H9 (cell line): ENCODE measurements around the gene MERTK. TPM values are rescaled to one million over a fixed set of nuclear protein-coding genes. Genes with fewer than 3 reads are reported as not detected.

ENCODE experiments used
- DNase-seq: peaks from one replicate; pipeline ENCODE4 v3.0.0-alpha.2; 2017
- H2AFZ ChIP-seq: one replicate; pipeline ENCODE4 v1.6.1; 2013; ENCODE audit warnings: mild to moderate bottlenecking, low read length, control low read depth, moderate library complexity
- H2AK5ac ChIP-seq: 2 replicates; pipeline ENCODE4 v1.6.1; 2013; ENCODE audit warnings: low read length, control low read depth, mixed read lengths; ENCODE audit not compliant: insufficient read length
- H2BK120ac ChIP-seq: one replicate; pipeline ENCODE4 v1.6.1; 2013; ENCODE audit warnings: low read depth, mild to moderate bottlenecking, low read length, control low read depth, inconsistent platforms; ENCODE audit not compliant: poor library complexity, severe bottlenecking
- H2BK12ac ChIP-seq: 2 replicates; pipeline ENCODE4 v1.6.1; 2013; ENCODE audit warnings: low read length, control low read depth, mixed read lengths, low read depth; ENCODE audit not compliant: insufficient read length
- H2BK15ac ChIP-seq: 2 replicates; pipeline ENCODE4 v1.6.1; 2013; ENCODE audit warnings: low read depth, low read length, control low read depth
- H2BK20ac ChIP-seq: one replicate; pipeline ENCODE4 v1.6.1; 2013; ENCODE audit warnings: low read depth, mild to moderate bottlenecking, low read length, control low read depth, inconsistent platforms; ENCODE audit not compliant: poor library complexity, severe bottlenecking
- H2BK5ac ChIP-seq: 2 replicates; pipeline ENCODE4 v1.6.1; 2013; ENCODE audit warnings: low read length, control low read depth, mixed read lengths; ENCODE audit not compliant: insufficient read length
- H3K14ac ChIP-seq: 2 replicates; pipeline ENCODE4 v1.6.1; 2013; ENCODE audit warnings: low read length, control low read depth; ENCODE audit not compliant: insufficient read depth
- H3K18ac ChIP-seq: 2 replicates; pipeline ENCODE4 v1.6.1; 2013; ENCODE audit warnings: low read depth, mild to moderate bottlenecking, mixed read lengths, low read length, control low read depth; ENCODE audit not compliant: insufficient read length
- H3K23ac ChIP-seq: 2 replicates; pipeline ENCODE4 v1.6.1; 2013; ENCODE audit warnings: low read length, control low read depth, mixed read lengths, low read depth; ENCODE audit not compliant: insufficient read length
- H3K23me2 ChIP-seq: 2 replicates; pipeline ENCODE4 v1.6.1; 2013; ENCODE audit warnings: low read depth, mild to moderate bottlenecking, mixed read lengths, low read length, control low read depth; ENCODE audit not compliant: insufficient read length, poor library complexity, severe bottlenecking
- H3K27ac ChIP-seq: 2 replicates; pipeline ENCODE4 v1.5.1; 2013; ENCODE audit warnings: low read length, control low read depth, mixed read lengths, low read depth; ENCODE audit not compliant: insufficient read length
- H3K27me3 ChIP-seq: 2 replicates; pipeline ENCODE4 v1.6.1; 2013; ENCODE audit warnings: low read length, control low read depth, inconsistent platforms; ENCODE audit not compliant: insufficient read depth
- H3K4ac ChIP-seq: 2 replicates; pipeline ENCODE4 v1.6.1; 2013; ENCODE audit warnings: low read depth, mild to moderate bottlenecking, control low read depth, inconsistent platforms, low read length, moderate library complexity
- H3K4me1 ChIP-seq: 2 replicates; pipeline ENCODE4 v1.6.1; 2013; ENCODE audit warnings: low read length, control low read depth, inconsistent platforms; ENCODE audit not compliant: insufficient read depth
- H3K4me2 ChIP-seq: 2 replicates; pipeline ENCODE4 v1.6.1; 2013; ENCODE audit warnings: low read length, control low read depth, mixed read lengths; ENCODE audit not compliant: insufficient read length, insufficient read depth
- H3K56ac ChIP-seq: 2 replicates; pipeline ENCODE4 v1.6.1; 2013; ENCODE audit warnings: low read depth, mild to moderate bottlenecking, mixed read lengths, low read length, control low read depth; ENCODE audit not compliant: insufficient read length
- H3K79me1 ChIP-seq: 2 replicates; pipeline ENCODE4 v1.6.1; 2013; ENCODE audit warnings: low read depth, mild to moderate bottlenecking, moderate library complexity, low read length, control low read depth, inconsistent platforms; ENCODE audit not compliant: insufficient read depth, poor library complexity, severe bottlenecking
- H3K79me2 ChIP-seq: 2 replicates; pipeline ENCODE4 v1.6.1; 2013; ENCODE audit warnings: low read length, control low read depth, inconsistent platforms; ENCODE audit not compliant: insufficient read depth
- H3K9ac ChIP-seq: 2 replicates; pipeline ENCODE4 v1.6.1; 2013; ENCODE audit warnings: low read length, control low read depth, mixed read lengths; ENCODE audit not compliant: insufficient read length; ENCODE audit errors: extremely low read depth
- H3K9me3 ChIP-seq: one replicate; pipeline ENCODE4 v1.6.1; 2013; ENCODE audit warnings: low read depth, low read length, inconsistent platforms; ENCODE audit not compliant: control insufficient read depth
- H3T11ph ChIP-seq: one replicate; pipeline ENCODE4 v1.6.1; 2013; ENCODE audit warnings: mild to moderate bottlenecking, low read length, control low read depth, inconsistent platforms
- H4K20me1 ChIP-seq: one replicate; pipeline ENCODE4 v1.6.1; 2013; ENCODE audit not compliant: control insufficient read depth, insufficient read length, insufficient read depth
- H4K5ac ChIP-seq: 2 replicates; pipeline ENCODE4 v1.6.1; 2013; ENCODE audit warnings: low read depth, mild to moderate bottlenecking, mixed read lengths, low read length, control low read depth; ENCODE audit not compliant: insufficient read length
- H4K8ac ChIP-seq: replicated peaks from 2 replicates; pipeline ENCODE4 v1.6.1; 2013; ENCODE audit warnings: low read length, control low read depth, mixed read lengths, low read depth; ENCODE audit not compliant: insufficient read length
- H4K91ac ChIP-seq: 2 replicates; pipeline ENCODE4 v1.6.1; 2013; ENCODE audit warnings: low read depth, mild to moderate bottlenecking, moderate library complexity, mixed read lengths, low read length, control low read depth; ENCODE audit not compliant: insufficient read length
- H3K27ac Mint-ChIP-seq, 3 experiments: 2 replicates in 2 of 3; 3 replicates in 1 of 3; pipeline ENCODE4 v1.8.0; 2020 to 2021; ENCODE audit warnings: mixed read lengths in 3 of 3, mild to moderate bottlenecking in 1 of 3, moderate library complexity in 1 of 3
- H3K27me3 Mint-ChIP-seq: 2 replicates; pipeline ENCODE4 v1.8.0; 2021; ENCODE audit warnings: low read depth, mild to moderate bottlenecking, moderate library complexity, mixed read lengths
- H3K36me3 Mint-ChIP-seq, 3 experiments: 2 replicates in 2 of 3; 3 replicates in 1 of 3; pipeline ENCODE4 v1.8.0; 2020 to 2021; ENCODE audit warnings: low read depth in 3 of 3, mixed read lengths in 3 of 3; ENCODE audit not compliant: insufficient read depth in 1 of 3
- H3K4me1 Mint-ChIP-seq, 2 experiments: 2 replicates each; pipeline ENCODE4 v1.8.0; 2020; ENCODE audit warnings: mixed read lengths in 2 of 2
- H3K4me3 Mint-ChIP-seq, 2 experiments: 2 replicates in 1 of 2; 3 replicates in 1 of 2; pipeline ENCODE4 v1.8.0; 2020 to 2021; ENCODE audit warnings: mild to moderate bottlenecking in 2 of 2, mixed read lengths in 2 of 2, moderate library complexity in 1 of 2
- H3K9me3 Mint-ChIP-seq, 2 experiments: 2 replicates in 1 of 2; 3 replicates in 1 of 2; pipeline ENCODE4 v1.8.0; 2020; ENCODE audit warnings: mild to moderate bottlenecking in 2 of 2, mixed read lengths in 2 of 2, moderate library complexity in 1 of 2
- CTCF ChIP-seq: fragments of 200-600 bp; sonication (generic); conservative IDR thresholded peaks from 3 replicates; pipeline ENCODE4 v1.8.0; 2021; ENCODE audit warnings: antibody characterized with exemption, mild to moderate bottlenecking
- WGBS: extraction: QIAGEN DNeasy Blood & Tissue Kit; methylation state at CpG from one replicate; pipeline ENCODE4 v1.1.7; 2013; ENCODE audit warnings: missing lambda C conversion rate, low lambda C conversion rate, mixed read lengths; ENCODE audit not compliant: insufficient read length; ENCODE audit errors: extremely low coverage; 5-methylcytosine and 5-hydroxymethylcytosine counted together
- total RNA-seq: library from RNA; stranded (reverse); gene quantifications from 2 replicates; pipeline ENCODE4 v1.2.1, GENCODE V29; 2021

The MERTK gene
- total RNA-seq, 1 experiment from 2014 or later = 4.8 TPM

GRCh38 chr2:111944531-111945210 is 46.3 kb downstream of the MERTK start:
- H2BK5ac ChIP-seq = no peak overlapping the region
- WGBS = no CpG with 5 or more reads among the region's 5 CpGs
- DNase-seq = no peak
- Mint-ChIP-seq H3K27me3 (no peaks in the 10 kb centered on the region; the same call in 1 of the 2 replicates), H3K4me3 (no peak overlapping the region), H3K4me1 (peaks cover 18 to 20% of the 10 kb centered on the region in 2 experiments), H3K27ac (no peak overlapping the region), H3K36me3 (peaks cover 0 to 2% (median 2%) of the 10 kb centered on the region in 3 experiments; a peak in 4 of 7 replicates), H3K9me3 (no peaks in the 10 kb centered on the region)
- no peak overlapping the region for H3T11ph ChIP-seq
- H3K27me3 ChIP-seq = no peaks in the 10 kb centered on the region
- peaks cover 2% of the 10 kb centered on the region; the same call in 1 of the 2 replicates for H3K4me1 ChIP-seq
- no peak overlapping the region for H3K4ac ChIP-seq
- H4K91ac ChIP-seq = no peak overlapping the region
- no peaks in the 10 kb centered on the region for H3K79me1 ChIP-seq
- no peak overlapping the region for H2BK20ac ChIP-seq
- no peak overlapping the region for H2AK5ac ChIP-seq
- no peaks in the 10 kb centered on the region for H3K23me2 ChIP-seq
- H3K9ac ChIP-seq = no peak overlapping the region
- no peak overlapping the region for H3K4me2 ChIP-seq
- H2AFZ ChIP-seq = no peak overlapping the region
- H3K56ac ChIP-seq = no peak overlapping the region
- H2BK120ac ChIP-seq = no peak overlapping the region
- no peak overlapping the region for H4K5ac ChIP-seq
- H4K8ac ChIP-seq = no peak overlapping the region
- H3K23ac ChIP-seq = no peak overlapping the region
- no peaks in the 10 kb centered on the region for H3K9me3 ChIP-seq
- H3K18ac ChIP-seq = no peak overlapping the region
- H4K20me1 ChIP-seq = no peaks in the 10 kb centered on the region
- H3K14ac ChIP-seq = no peak overlapping the region
- no peak overlapping the region for H2BK12ac ChIP-seq
- H3K79me2 ChIP-seq = no peaks in the 10 kb centered on the region
- no peak overlapping the region for H2BK15ac ChIP-seq
- H3K27ac ChIP-seq = no peak overlapping the region
- TF ChIP-seq CTCF = no peak
